Stimulated activated CD4-positive, alpha-beta T cell treated with anti-CD3 and anti-CD28 coated beads, Interleukin-15, amount 100 ng/mL, for 1 hour (primary cell): Measurements from ENCODE around the gene RYR3.

Experiments
- DNase-seq, 2 donors: peaks; one replicate each; pipeline ENCODE4 v3.0.0-alpha.2; 2020; ENCODE audit warnings: low read depth in 1 of 2, low spot score in 1 of 2

Gene RYR3

DNA sequence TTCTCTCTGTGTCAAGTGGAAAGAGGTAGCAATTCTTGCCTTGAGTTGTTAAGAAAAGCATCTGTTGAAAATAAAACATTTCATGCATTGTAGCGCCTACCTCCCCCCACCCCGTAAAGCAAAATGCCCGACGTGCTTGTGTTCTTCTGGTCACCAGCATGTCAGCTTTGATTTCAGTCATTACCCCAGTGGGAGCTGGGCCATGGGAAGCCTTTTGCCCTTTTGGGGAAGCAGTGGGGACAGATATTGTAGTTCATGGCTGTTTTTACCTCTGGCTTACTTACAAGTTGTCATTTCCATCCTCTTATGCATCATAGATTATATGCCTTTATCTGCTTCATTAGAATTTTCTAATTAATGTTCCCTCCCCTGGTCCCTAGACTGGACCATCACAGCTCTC is 328.7 kb downstream of the RYR3 start:
- DNase-seq, result no peak

DNA sequence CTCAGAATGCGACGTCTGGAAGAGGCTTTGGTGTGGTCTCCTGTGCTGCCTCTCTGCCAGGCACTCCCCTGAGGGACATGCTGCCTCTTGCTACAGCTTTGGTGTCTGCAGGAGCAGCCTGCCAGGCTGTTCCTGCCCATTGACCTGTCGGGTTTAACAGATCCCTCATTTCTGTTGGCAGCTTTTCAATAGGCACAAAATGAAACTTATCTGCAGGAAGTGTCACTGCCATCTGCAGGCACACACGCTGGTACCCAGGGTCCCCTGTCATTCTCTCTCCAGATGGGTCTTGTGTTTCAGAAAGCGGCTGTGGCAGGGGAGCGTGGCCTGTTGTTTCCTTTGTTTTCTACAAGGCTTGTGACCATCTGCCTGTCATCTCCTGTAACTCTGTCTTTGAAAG is 329.2 kb downstream of the RYR3 start:
- DNase-seq, result no peak

GRCh38 chr15:33641069-33641468 is 330.3 kb downstream of the RYR3 start:
- DNase-seq, result no peak

DNA sequence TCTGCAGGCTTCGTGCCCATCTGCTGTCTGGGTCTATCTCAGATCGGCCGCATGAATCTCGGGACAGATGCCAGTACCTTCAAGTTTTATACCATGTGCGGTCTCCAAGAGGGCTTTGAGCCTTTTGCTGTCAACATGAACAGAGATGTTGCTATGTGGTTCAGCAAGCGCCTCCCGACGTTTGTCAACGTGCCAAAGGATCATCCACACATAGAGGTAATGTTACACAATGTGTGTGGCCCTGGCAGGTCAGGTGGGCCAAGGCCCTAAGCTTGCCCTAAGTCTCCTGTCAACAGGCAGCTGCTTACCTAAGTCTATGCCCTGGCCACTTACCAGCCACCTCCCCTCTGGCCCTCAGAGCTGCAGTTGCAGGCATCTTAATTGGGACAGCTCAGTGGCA is 333.5 kb downstream of the RYR3 start:
- no peak for DNase-seq

DNA sequence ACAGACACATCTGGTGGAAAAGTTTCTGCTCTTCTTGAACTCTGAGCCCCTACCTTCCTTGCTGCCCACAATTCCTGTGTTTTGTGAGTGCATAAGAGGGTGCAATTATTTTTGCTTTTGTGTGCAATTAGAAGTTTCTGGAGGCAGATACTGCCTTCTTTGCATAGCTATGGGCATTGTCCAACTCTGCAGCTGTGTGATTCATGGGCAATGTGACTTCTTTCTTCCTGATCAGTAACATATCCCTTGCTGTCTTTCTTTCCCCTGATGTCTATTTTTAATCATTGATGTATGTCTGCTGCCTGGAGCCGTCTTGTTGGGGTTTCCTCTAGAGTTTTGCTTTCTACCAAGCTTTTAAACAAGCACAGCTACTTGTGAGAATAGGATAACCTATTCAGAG is 336.0 kb downstream of the RYR3 start:
- DNase-seq, result no peak

DNA sequence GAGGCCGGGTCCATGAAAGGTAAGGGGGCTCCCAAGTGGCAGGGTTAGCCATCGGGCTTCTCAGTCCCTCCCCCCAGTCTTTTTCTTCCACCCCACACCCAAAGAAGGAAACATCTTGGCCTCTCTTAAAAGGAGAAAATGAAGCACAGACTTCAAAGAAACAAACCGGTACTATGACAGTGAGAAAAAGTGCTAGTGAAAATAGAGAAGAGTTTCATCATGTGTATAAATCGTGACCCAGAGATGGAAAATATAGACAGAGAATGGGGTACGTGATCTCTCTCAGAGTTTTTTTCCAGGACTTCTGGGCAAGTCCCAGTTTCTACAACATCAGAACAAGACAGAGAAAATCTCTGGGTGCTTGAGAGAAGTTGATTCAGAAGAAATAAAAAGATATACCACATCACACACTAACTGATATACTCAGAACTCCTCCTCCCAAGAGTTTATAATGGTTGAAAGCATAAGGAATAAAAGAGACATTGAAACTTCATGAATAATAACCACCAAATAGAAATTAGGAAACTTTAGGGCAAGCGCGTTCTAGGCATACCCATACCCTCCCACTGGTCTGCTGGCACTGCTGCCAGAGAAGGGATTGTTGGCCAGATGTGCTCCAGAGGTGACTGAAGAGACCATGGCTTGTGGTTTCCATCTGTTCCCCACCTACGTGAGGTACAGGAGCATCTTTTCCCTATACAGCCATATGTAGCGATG is 338.6 kb downstream of the RYR3 start:
- DNase-seq, result no peak

DNA sequence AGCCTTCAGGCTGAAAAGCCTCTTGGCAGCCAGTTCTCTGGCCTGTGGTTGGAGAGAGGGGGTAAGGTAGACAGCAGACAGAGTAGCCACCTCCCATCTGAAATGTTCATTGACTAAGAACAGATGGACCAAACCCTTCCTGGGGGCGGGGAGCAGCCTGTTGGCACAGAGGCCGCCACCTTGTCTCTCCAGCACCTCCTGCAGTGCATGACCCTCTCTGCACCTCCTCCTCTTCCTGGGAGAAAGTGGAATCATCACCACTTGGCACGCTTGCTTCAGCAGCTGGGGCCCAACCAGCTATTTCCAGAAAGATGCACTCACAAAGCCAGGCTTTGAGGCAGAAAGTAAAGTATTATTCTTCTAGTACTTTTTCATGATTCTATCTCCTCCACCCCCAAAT is 344.1 kb downstream of the RYR3 start:
- DNase-seq, result no peak

- DNase-seq, result no peak
These were observed 344.7 kb downstream of the RYR3 start for GRCh38 chr15:33655488-33655887.

DNA sequence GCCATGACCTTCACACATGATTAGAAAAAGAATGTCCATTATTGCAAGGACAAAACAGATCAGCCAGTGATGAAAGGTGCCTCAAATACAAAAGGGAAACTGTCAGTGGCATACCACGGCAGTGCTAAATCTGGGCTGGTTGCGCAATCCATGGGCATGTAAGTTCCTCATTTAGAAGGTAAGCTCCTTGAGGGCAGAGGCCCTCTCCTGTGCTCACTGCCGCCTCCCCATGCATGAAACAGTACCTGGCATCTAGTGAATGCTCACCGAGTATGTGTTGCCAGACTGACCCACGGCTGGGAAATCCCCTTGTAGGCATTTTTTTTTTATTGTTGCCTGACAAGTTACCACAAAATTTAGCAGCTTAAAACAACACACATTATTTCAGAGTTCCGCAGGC is 345.4 kb downstream of the RYR3 start:
- DNase-seq, result no peak

DNA sequence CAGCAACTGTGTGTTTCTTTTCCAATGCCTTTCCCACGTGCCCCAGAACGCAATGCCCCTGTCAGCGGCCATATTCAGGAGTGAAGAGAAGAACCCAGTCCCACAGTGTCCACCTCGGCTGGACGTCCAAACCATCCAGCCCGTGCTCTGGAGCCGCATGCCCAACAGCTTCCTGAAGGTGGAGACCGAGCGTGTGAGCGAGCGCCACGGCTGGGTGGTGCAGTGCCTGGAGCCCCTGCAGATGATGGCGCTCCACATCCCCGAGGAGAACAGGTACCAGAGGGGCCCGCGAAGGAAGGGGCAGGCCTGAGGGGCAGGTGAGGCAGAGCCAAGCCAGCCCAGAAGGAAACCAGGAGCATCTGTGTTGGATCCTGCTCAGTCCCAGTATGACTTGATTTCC is 349.4 kb downstream of the RYR3 start:
- DNase-seq, result no peak

GRCh38 chr15:33662014-33662413 is 351.2 kb downstream of the RYR3 start:
- DNase-seq, result no peak

GRCh38 chr15:33664947-33665346 is 354.2 kb downstream of the RYR3 start:
- DNase-seq, result no peak

DNA sequence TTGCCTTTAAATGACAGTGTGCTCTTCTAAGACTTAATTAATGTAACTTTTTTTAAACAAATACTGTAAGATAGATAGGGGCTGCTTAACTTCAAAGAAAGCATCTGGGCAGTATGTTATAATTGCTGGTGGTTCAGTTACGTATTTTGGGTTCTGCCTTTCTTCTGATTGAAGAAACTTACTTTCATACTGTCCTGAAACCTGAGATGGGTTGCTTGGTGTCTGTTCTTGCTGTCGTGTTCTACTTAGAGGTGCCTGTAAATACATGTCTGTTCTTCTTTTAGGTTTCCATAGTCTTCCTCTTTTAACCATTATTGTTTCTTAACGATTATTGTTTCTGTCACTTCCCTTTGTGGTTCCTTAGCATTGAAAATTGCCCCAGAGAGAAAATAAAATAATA is 359.8 kb downstream of the RYR3 start:
- DNase-seq, result no peak

- DNase-seq, result no peak
These were observed 360.7 kb downstream of the RYR3 start for GRCh38 chr15:33671456-33671855.

GRCh38 chr15:33675246-33675645 is 364.5 kb downstream of the RYR3 start:
- no peak for DNase-seq

DNA sequence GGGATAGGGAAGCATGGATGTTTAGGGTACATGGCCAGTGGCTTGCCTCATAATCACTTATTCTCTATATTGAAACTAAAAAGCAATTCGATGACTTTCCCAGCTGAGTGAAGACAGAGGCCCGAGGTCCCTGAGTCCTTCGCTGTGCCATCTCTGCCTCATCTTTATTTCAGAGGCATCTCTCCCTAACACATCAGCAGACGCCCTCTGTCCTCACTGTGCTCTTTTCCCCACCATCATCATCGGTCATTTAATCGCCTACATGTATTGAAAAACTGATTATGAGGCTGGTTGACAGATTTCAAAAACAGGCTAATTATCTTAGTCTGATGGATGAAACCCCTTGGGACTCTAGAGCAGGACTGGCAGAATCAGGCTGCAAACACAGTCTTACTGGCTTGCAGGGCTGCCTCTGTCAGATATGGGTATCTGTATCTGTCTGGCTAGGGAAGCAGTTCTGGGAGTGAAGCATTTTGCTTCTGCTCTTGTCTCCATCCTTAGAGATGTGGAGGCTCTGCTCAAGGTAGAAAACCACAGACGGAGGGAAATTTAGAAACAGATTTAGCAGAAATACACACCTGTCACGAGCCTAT is 366.6 kb downstream of the RYR3 start:
- DNase-seq, result no peak

- no peak for DNase-seq
These were observed 367.4 kb downstream of the RYR3 start for GRCh38 chr15:33678176-33678575.

DNA sequence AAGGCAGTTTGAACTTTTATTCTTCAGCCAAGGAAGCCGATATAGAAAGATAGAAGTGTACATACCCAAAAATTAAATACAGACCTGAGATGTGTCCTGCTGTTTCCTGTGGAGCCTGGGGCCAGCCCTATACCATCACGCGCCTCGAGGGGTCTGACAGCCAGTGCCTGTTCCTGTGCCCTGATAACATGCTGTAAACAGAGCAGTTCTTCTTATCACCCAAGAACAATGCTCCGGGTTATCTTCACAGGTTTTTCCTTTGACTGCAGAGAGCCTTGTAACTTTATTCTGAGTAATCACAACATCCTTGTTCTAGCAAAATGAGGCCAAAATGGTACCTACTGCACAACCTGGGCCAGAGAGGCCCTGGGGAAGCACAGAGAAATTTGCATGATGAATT is 367.8 kb downstream of the RYR3 start:
- no peak for DNase-seq

DNA sequence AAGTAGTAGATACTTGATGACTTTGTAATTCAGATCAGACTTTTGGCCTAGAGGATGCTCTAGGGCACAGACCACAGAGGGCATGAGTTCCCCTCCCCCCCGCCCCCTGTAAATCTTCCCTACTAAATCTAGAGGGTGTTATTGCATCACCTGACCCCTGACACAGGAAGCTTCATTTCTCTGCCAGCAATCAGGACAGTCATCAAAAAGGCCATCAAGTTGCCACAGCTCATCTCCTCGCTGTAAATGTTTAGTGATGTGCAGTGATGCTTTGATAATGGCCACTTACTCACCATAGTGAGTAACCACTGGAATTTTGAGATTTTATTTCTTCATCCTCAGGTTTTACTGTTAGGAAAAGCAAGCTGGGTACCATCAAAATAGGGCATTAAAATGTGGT is 368.3 kb downstream of the RYR3 start:
- DNase-seq, result no peak

DNA sequence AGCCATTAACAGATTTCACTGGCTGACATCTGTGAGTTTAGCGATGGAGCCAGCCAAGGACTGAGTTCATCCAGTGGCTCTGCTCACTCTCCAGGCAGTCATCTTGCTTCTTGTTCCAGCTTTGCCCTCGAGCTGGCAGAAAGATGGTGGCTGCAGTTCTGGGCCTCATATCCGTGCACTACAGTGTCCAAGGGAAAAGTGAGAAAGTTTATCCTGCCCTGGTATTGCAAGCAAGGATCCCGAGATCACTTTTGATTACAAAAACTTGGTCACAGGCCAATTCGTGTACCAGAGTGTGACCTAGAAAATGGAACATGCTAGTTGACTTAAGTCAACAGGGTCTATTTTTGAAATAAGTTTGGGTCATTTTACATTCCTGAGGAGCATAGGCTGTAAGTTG is 369.6 kb downstream of the RYR3 start:
- DNase-seq, result no peak

DNA sequence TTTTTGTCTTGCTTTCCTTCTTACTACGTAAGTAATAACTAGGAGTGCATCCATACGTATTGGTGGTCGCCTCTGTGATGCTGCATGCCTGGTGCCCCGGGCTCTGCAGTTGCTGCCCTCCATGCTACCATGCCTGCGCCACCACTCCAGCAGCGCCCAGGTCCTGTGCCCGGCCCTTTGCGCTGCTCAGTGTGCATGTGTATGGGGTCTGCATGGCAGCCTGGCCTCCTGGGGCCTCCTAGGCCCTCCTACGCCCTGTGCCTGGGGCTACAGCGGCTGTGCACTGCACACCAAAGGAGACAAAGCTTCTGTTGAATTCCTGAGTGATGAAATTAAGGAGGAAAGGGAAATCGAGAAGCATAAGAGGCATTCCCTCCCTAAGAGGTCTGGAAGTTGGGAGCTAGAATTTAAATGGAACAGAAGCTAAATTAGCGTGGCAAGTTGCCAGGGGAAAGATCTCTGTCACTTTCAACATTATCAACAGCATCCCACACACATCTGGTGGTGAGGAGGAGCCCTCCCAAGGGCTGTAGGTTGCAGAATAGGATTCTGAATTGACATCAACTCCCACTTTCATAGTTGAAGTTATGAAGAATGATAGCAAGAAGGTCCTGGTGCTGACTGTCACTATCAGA is 382.5 kb downstream of the RYR3 start:
- no peak for DNase-seq

DNA sequence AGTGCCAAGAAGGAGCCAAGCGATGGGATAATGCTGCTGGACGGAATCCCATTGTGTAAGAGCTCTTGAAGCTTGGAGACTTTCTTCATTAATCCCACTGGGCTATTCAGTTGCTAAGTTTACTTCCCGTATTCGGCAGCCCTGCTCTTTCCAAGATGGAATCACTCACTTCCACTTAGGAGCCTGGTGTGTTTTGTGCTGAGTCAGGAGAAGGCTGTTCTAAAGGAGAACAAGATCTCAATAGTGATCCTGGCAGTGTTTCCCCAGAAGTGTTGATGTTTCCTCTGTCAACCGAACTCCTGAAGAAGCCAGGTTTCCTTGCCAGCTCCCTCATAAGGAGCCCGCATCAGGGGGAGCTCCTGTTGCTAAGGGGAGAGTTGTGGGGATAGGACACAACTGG is 387.4 kb downstream of the RYR3 start:
- DNase-seq, result no peak

- no peak for DNase-seq
These were observed 388.4 kb downstream of the RYR3 start for GRCh38 chr15:33699145-33699544.
